Nephron progenitor cell (in vitro differentiated cells): Measurements from ENCODE around the gene SELENON.

ENCODE experiments used
- DNase-seq: peaks from one replicate; pipeline ENCODE4 v3.0.0; 2021
- H3K27ac Mint-ChIP-seq: 2 replicates; pipeline ENCODE4 v1.8.0; 2021; ENCODE audit warnings: mild to moderate bottlenecking, moderate library complexity, mixed read lengths
- H3K27me3 Mint-ChIP-seq: 2 replicates; pipeline ENCODE4 v1.8.0; 2021; ENCODE audit warnings: mild to moderate bottlenecking, low read depth, mixed read lengths; ENCODE audit not compliant: poor library complexity
- H3K36me3 Mint-ChIP-seq: 2 replicates; pipeline ENCODE4 v1.8.0; 2021; ENCODE audit warnings: low read depth, mixed read lengths
- H3K4me1 Mint-ChIP-seq: 2 replicates; pipeline ENCODE4 v1.8.0; 2021; ENCODE audit warnings: mixed read lengths
- H3K4me3 Mint-ChIP-seq: 2 replicates; pipeline ENCODE4 v1.8.0; 2021; ENCODE audit warnings: mild to moderate bottlenecking, moderate library complexity, mixed read lengths
- H3K9me3 Mint-ChIP-seq: 2 replicates; pipeline ENCODE4 v1.8.0; 2021; ENCODE audit warnings: mild to moderate bottlenecking, moderate library complexity, mixed read lengths
- TF ChIP-seq, protein P1 (sequence below): fragments of 200-600 bp; sonication (generic); IDR thresholded peaks from 2 replicates; pipeline ENCODE4 v1.5.0; 2021; ENCODE audit warnings: antibody characterized with exemption

The SELENON gene

GRCh38 chr1:25779894-25780293 is 20.1 kb upstream of the SELENON start:
- Mint-ChIP-seq H3K4me3 (no peak overlapping the region), H3K9me3 (no peaks in the 10 kb centered on the region), H3K27ac (no peak overlapping the region), H3K27me3 (peaks cover 19% of the 10 kb centered on the region), H3K4me1 (peaks cover 78% of the 10 kb centered on the region), H3K36me3 (no peaks in the 10 kb centered on the region)
- DNase-seq, result no peak
- TF ChIP-seq, protein P1, sequence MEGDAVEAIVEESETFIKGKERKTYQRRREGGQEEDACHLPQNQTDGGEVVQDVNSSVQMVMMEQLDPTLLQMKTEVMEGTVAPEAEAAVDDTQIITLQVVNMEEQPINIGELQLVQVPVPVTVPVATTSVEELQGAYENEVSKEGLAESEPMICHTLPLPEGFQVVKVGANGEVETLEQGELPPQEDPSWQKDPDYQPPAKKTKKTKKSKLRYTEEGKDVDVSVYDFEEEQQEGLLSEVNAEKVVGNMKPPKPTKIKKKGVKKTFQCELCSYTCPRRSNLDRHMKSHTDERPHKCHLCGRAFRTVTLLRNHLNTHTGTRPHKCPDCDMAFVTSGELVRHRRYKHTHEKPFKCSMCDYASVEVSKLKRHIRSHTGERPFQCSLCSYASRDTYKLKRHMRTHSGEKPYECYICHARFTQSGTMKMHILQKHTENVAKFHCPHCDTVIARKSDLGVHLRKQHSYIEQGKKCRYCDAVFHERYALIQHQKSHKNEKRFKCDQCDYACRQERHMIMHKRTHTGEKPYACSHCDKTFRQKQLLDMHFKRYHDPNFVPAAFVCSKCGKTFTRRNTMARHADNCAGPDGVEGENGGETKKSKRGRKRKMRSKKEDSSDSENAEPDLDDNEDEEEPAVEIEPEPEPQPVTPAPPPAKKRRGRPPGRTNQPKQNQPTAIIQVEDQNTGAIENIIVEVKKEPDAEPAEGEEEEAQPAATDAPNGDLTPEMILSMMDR, result no peak

DNA sequence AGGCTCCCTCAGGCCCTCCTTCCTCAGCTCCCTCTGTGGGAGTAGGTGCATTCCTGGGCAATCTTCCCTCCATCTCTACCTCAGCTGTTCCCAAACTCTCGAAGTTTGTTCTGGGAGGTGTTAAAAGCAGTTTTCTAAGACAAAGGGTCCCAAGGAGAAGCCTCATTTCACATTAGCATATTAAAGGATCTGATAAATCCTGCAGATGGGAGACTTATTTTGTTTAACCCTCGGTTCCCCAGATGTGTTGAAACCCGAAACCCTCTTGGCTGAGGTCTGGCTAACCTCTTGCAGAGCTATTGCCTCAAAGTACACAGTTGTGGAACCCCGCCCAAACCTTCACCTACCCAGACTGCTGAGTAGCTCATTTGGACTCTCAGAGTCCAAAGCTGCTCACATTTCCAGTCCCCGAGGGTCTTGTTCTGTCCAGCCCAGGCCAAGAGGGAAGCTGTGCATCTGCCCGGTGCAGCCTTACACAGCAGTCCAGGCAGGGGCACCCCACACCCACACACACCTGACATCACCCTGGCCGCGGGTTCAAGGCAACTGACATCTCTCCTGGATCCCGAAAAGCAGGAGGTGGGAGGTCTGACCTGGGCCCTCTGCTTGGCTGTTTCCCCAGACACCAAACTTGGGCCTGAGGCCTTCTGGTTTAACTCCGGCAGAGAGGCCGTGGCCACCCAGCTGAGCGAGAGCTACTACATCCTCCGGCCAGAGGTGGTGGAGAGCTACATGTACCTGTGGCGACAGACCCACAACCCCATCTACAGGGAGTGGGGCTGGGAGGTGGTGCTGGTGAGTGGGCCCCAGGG is 19.5 kb upstream of the SELENON start:
- TF ChIP-seq, protein P1, result no peak
- H3K36me3 Mint-ChIP-seq, result no peaks in the 10 kb centered on the region
- H3K4me1 Mint-ChIP-seq, result peaks cover 78% of the 10 kb centered on the region
- H3K27ac Mint-ChIP-seq, result no peak overlapping the region
- DNase-seq, result no peak
- no peak overlapping the region for H3K4me3 Mint-ChIP-seq
- peaks cover 19% of the 10 kb centered on the region for H3K27me3 Mint-ChIP-seq
- H3K9me3 Mint-ChIP-seq, result no peaks in the 10 kb centered on the region

GRCh38 chr1:25781130-25781433 is 18.9 kb upstream of the SELENON start:
- peaks cover 78% of the 10 kb centered on the region for H3K4me1 Mint-ChIP-seq
- TF ChIP-seq, protein P1, result no peak
- peaks cover 19% of the 10 kb centered on the region for H3K27me3 Mint-ChIP-seq
- no peaks in the 10 kb centered on the region for H3K9me3 Mint-ChIP-seq
- H3K27ac Mint-ChIP-seq, result no peak overlapping the region
- no peak for DNase-seq
- H3K36me3 Mint-ChIP-seq, result no peaks in the 10 kb centered on the region
- H3K4me3 Mint-ChIP-seq, result no peak overlapping the region

- TF ChIP-seq, protein P1, result no peak
- no peak overlapping the region for H3K4me3 Mint-ChIP-seq
- peaks cover 79% of the 10 kb centered on the region for H3K4me1 Mint-ChIP-seq
- peak overlapping the region; percentile 14 for H3K27ac Mint-ChIP-seq
- peaks cover 19% of the 10 kb centered on the region for H3K27me3 Mint-ChIP-seq
- no peaks in the 10 kb centered on the region for H3K36me3 Mint-ChIP-seq
- no peaks in the 10 kb centered on the region for H3K9me3 Mint-ChIP-seq
- DNase-seq, result no peak
These were observed 17.3 kb upstream of the SELENON start for GRCh38 chr1:25782608-25783201.

DNA sequence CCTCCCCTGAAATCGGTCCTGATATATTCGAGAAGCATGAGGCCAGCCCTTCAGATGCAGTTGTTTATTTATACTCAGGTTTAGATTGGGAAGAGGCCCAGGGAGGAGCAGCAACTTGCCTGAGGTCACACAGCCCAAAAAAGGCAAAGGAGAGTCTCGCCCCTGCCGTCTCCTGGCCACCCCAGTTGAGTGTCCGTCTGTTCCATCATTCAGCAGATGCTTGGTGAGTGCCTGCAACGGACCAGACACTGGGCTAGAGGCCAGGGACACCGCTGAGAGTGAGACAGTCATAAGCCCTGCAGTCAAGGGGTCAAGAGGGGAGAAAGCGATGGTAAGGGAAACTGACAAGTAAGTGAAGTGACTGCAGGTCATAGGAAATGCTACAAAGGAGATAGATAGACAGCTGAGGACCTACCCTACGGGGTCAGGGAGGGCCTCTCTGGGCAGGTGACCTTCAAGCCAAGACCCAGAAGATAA is 15.4 kb upstream of the SELENON start:
- no peaks in the 10 kb centered on the region for H3K9me3 Mint-ChIP-seq
- no peak overlapping the region for H3K4me3 Mint-ChIP-seq
- TF ChIP-seq, protein P1, result no peak
- DNase-seq, result no peak
- H3K4me1 Mint-ChIP-seq, result peaks cover 75% of the 10 kb centered on the region
- peak overlapping the region; percentile 35 for H3K27ac Mint-ChIP-seq
- H3K27me3 Mint-ChIP-seq, result peaks cover 23% of the 10 kb centered on the region
- no peaks in the 10 kb centered on the region for H3K36me3 Mint-ChIP-seq
